ENCODE measurements around the gene PPP1R1C.

GRCh38 chr2:182004945-182005520 is 19.4 kb downstream of the PPP1R1C start:
- TF ChIP-seq POLR2A (IDR thresholded peaks at IDR 0.05) (no peak), CTCF (IDR thresholded peaks at IDR 0.05) (no peak)
